GM18517 (cell line): ENCODE results near the gene ARAP3.
A peak's percentile ranks its signal among the peaks of the same experiment; 100 is the strongest.
"Not testable (repeated sequence)": the region's sequence is repeated elsewhere in the genome, so short reads cannot be mapped to it uniquely, and the experiment has no call there.

Experiments used
- ATAC-seq: cut with Tn5 transposase; IDR thresholded peaks from one replicate; pipeline ENCODE4 v1.9.1; 2021; ENCODE audit warnings: mild to moderate bottlenecking, moderate library complexity; ENCODE audit not compliant: unreplicated experiment

The ARAP3 gene

GRCh38 chr5:141618804-141619554 lies 63.1 kb downstream of the ARAP3 start, which contains the start of gene DIAPH1:
Gene DIAPH1, minus strand, starts transcription at chr5:141619000. Its CDS starts 86 bp downstream, at chr5:141618914.
- peak; percentile 62 for ATAC-seq

- peak; percentile 24 for ATAC-seq
Measured at GRCh38 chr5:141618030-141618803, 63.8 kb downstream of the ARAP3 start.

GRCh38 chr5:141617682-141618029 lies 64.4 kb downstream of the ARAP3 start:
- ATAC-seq = no peak

GRCh38 chr5:141617128-141617527 lies 64.9 kb downstream of the ARAP3 start:
- ATAC-seq = no peak

GRCh38 chr5:141615991-141616720 lies 65.9 kb downstream of the ARAP3 start:
- ATAC-seq = no peak

- ATAC-seq = no peak
Measured at GRCh38 chr5:141613344-141613743, 68.7 kb downstream of the ARAP3 start.

- ATAC-seq = no peak
Measured at GRCh38 chr5:141611289-141611688, 70.7 kb downstream of the ARAP3 start.

- ATAC-seq = not testable (repeated sequence)
Measured at GRCh38 chr5:141609921-141610320, 72.1 kb downstream of the ARAP3 start.

GRCh38 chr5:141609044-141609443 lies 73.0 kb downstream of the ARAP3 start:
- ATAC-seq = no peak

GRCh38 chr5:141608557-141608956 lies 73.5 kb downstream of the ARAP3 start:
- ATAC-seq = no peak

- ATAC-seq = no peak
Measured at GRCh38 chr5:141608046-141608445, 74.0 kb downstream of the ARAP3 start.

GRCh38 chr5:141605523-141606277 lies 76.3 kb downstream of the ARAP3 start:
- peak; percentile 97 for ATAC-seq

GRCh38 chr5:141603923-141604717 lies 77.9 kb downstream of the ARAP3 start:
- ATAC-seq = no peak
